Stimulated activated CD4-positive, alpha-beta T cell treated with anti-CD3 and anti-CD28 coated beads, Interleukin-4, amount 100 ng/mL, for 24 hours (primary cell): ENCODE measurements around the gene PSMB11.
A peak's percentile ranks its signal among the peaks of the same experiment; 100 is the strongest.

Experiments
- DNase-seq: peaks from one replicate; pipeline ENCODE4 v3.0.0-alpha.2; 2020

The PSMB11 gene

DNA sequence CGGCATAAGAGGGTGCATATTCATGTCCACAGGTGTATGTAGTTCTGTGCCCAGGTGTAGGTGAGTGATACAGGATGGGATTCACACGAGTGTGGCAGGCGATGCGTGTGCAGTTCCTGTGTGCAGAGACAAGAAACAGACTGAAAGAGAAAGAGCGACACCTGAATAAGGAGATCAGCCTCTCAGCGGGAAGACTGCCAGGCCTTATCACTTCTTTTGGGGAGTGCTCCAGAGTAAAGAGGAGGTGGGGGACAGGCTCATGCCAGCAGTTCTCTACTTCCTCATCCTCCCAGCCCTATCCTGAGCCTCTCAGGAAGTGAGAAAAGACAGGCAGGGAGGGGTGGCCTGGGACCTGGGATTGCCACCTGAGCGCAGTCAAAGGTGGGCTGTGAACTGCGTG, 2.8 kb downstream of the PSMB11 start:
- DNase-seq = no peak

DNA sequence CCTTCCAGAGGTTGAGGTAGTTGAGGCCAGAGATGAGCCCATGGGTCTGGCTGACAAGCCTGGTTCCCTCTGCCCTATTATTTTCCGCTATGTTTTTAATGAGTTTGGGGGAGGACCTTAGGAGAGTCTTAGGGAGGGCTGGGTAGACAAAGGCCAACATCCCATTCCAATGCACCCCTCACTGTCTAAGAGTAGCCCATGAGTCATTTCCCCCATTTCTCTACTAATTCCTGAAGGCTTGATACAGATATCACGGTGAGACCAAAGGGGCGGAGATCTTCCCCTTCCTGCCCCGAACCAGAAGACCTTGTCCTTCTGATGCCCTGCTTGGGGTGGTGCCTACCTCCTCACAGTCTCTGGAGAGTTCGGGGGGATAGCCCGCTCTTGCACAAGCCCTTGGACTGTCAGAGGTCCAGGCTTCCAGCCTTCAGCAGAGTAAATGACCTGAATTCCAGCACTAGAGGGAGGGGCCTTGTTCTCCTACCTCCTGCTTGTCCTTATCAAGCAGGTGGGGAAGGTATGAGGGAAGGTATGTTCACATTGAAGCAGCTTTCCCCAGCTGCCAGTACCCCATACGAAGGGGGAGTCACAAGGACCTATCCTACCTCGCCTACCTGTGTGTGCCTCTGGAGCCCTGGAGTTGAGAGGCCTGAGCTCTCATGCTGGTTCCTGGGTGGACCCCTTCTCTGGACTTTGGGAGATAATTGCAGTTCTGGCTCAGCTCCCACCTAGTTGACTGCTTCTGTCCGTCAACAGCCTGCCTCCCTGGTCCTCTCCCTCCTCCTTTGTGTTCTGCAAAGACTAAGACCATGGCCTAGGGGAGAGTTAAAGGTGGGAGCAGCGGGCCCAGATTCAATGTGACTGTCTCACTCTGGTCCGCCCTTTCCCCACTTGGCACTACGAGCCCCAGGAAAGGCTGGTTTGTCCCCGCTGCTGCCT, 3.7 kb downstream of the PSMB11 start:
- DNase-seq = no peak

- no peak for DNase-seq
Measured at GRCh38 chr14:23047034-23047634, 5.1 kb downstream of the PSMB11 start.

- DNase-seq = no peak
Measured at GRCh38 chr14:23047751-23048693, 6.0 kb downstream of the PSMB11 start.

DNA sequence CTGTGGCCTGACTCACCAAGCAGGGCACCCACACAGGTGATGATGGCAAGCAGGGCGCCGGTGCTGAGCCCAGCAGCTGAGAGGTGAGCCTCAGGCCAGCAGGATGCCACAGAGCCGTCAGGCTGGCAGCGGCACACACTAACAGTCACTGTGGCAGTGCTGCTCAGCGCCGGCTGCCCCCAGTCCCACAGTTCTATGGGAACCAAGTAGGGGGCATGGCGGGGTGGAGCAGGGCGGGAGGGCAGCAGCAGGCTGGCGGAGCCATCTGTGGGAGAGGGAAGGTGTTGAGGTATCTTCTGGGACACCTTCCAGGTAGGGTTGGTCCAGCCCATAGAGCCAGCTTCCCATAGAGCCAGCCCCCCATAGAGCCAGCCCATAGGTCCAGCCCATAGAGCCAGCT, 7.0 kb downstream of the PSMB11 start:
- no peak for DNase-seq

- no peak for DNase-seq
Measured at GRCh38 chr14:23051141-23052057, 9.4 kb downstream of the PSMB11 start.

GRCh38 chr14:23052182-23052623, 10.2 kb downstream of the PSMB11 start:
- no peak for DNase-seq

GRCh38 chr14:23052671-23053070, 10.7 kb downstream of the PSMB11 start:
- DNase-seq = no peak

GRCh38 chr14:23053426-23053825, 11.4 kb downstream of the PSMB11 start:
- no peak for DNase-seq

- DNase-seq = peak; percentile 29
Measured at GRCh38 chr14:23054000-23054811, 12.2 kb downstream of the PSMB11 start.

DNA sequence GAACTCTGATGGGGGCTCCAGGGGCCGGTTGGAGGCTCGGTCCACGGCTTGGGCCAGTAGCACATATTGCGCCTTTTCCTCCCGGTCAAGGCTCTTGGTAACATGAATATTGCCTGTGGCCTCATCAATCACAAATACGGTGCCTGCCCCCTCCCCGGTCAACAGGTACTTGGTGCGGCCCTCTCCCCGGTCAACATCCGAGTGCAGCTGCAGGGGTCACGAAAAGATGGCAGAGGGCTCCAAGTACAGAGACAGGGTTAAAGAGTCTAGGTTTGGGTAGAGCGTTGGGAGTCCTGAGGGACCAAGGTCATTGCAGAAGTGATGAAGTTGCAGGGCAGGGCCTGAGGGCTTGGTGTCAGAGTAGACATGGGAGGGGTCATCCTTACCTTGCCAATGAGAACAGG, 13.1 kb downstream of the PSMB11 start:
- no peak for DNase-seq

GRCh38 chr14:23055621-23056144, 13.7 kb downstream of the PSMB11 start:
- DNase-seq = no peak

GRCh38 chr14:23056145-23056955, 14.3 kb downstream of the PSMB11 start:
- peak; percentile 72 for DNase-seq

DNA sequence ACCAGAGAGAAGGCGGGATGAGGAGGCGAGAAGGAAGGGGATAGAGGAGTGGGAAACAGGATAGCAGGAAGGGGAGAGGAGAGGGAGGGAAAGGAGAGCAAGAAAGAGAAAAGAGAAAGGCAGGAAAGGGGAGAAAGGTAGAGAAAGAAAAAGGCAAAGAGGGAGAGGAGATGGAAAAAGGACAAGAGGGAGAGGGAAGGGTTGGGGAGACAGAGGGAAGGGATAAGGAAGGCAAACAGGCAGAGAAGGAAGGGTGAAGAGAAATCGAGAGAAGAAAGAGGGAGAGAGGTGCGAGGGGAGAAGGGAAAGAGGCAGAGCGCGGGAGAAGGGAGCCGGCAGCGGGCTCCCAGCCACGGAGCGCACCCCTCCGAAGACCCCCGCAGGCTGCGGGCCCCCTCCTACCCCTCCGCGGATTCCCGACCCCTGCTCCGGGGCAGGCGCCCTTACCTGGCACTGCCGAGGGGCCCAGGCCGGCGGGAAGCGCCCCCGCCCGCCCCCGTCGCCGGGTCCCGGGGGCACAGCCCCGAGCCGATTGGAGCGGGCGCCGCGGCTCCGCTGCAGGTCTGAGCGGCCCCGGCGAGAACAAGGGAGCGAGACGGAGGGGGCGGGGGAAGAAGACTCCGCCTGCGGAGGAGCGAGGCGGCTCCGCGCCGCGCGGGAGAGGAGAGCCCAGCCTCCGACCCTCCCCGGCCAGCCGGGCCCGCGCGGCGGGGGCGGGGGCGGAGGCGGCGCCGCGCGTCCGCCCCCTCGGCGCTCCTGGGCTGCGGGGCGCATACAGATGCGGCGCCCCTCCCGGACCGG, 15.1 kb downstream of the PSMB11 start, which contains the start of gene CDH24:
Gene CDH24, minus strand, starts transcription at position 565 of the 801 bp plus-strand sequence. CDS start 1,787 bp downstream, outside the sequence.
- DNase-seq = peak; percentile 69

DNA sequence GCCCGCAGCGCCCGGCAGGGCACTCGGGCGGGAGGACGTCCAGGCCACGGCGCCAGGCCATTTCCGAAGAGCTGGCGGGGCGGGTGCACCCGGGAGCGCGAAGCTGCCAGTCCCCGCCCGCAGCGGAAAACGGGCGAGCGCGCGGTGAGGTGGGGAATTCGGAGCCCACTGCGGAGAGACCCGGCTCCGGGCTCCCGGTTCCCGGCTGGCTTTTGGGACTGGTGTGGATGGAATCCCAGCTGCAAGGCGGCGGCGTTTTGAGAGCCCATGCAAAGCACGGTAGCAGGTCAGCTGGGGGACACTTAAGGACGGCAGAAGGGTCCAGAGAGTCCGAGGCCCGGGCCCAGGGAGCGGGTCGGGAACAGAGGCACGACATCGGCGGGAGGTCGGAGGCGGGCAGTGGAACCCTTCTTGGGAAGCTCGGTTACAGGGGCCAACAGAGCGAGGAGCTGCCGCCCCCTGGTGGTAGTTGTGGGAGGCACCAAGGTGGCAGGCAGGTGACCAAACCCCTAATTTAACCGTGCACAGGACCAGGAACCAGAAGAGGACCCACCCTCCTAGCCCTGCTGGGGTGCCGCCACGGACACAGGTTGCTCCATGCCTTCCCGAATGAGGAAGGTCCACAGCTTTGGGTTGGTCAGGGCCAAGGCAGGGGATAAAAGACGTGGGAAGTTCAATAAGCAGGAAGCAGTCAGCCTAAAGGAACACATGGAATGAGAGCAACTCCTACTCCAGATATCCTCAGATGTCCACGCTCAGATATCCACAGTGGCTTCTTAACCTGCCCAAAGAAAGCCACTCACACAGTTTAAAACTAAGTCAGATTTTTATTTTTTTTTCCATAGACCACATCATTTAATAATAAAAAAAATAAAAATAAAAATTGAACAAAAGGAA, 16.0 kb downstream of the PSMB11 start:
- DNase-seq = peak; percentile 88

- DNase-seq = no peak
Measured at GRCh38 chr14:23058654-23059504, 16.9 kb downstream of the PSMB11 start.
